ENCODE data around the gene TLL1.

GRCh38 chr4:166087569-166087968, 214.5 kb downstream of the TLL1 start:
- TF ChIP-seq CTCF (conservative IDR thresholded peaks at IDR 0.05; ENCODE audit: low read length) (no peak), EZH2phosphoT487 (IDR thresholded peaks at IDR 0.05; ENCODE audit: borderline replicate concordance, low read depth, low read length) (no peak)
